ENCODE results near the gene BTBD16. TPM values are rescaled to one million over a fixed set of nuclear protein-coding genes. Genes with fewer than 3 reads are reported as not detected.
A peak's percentile ranks its signal among the peaks of the same experiment; 100 is the strongest.

BTBD16 gene
- total and polyA plus RNA-seq, 2 of the 13 experiments (the other 11 are each of a cell fraction or from before 2014, with no cell fraction given), result 5.0 to 11.9 TPM

GRCh38 chr10:122267849-122268737 lies 3.0 kb upstream of the BTBD16 start (continued):
- TF ChIP-seq RERE (CRISPR knock-in tag; IDR thresholded peaks at IDR 0.05; ENCODE audit: low read depth) (no peak), NCOA2 (CRISPR knock-in tag; IDR thresholded peaks at IDR 0.05) (peak; percentile 33; the same call in 1 of the 2 replicates), ETV5 (CRISPR knock-in tag; IDR thresholded peaks at IDR 0.05; ENCODE audit: borderline replicate concordance) (peak; percentile 22; the same call in 1 of the 2 replicates), ZUFSP (CRISPR knock-in tag; IDR thresholded peaks at IDR 0.05; ENCODE audit: borderline replicate concordance) (no peak), GTF3A (CRISPR knock-in tag; conservative IDR thresholded peaks at IDR 0.05) (no peak), HNRNPH1 (optimal IDR thresholded peaks at IDR 0.05; ENCODE audit: low read depth, low read length) (no peak), MAX (IDR thresholded peaks at IDR 0.05) (no peak), JDP2 (CRISPR knock-in tag; IDR thresholded peaks at IDR 0.05; ENCODE audit: borderline replicate concordance) (no peak), ZNF251 (CRISPR knock-in tag; IDR thresholded peaks at IDR 0.05) (no peak), ZNF720 (CRISPR knock-in tag; IDR thresholded peaks at IDR 0.05) (no peak)
- TF ChIP-seq, protein P1, sequence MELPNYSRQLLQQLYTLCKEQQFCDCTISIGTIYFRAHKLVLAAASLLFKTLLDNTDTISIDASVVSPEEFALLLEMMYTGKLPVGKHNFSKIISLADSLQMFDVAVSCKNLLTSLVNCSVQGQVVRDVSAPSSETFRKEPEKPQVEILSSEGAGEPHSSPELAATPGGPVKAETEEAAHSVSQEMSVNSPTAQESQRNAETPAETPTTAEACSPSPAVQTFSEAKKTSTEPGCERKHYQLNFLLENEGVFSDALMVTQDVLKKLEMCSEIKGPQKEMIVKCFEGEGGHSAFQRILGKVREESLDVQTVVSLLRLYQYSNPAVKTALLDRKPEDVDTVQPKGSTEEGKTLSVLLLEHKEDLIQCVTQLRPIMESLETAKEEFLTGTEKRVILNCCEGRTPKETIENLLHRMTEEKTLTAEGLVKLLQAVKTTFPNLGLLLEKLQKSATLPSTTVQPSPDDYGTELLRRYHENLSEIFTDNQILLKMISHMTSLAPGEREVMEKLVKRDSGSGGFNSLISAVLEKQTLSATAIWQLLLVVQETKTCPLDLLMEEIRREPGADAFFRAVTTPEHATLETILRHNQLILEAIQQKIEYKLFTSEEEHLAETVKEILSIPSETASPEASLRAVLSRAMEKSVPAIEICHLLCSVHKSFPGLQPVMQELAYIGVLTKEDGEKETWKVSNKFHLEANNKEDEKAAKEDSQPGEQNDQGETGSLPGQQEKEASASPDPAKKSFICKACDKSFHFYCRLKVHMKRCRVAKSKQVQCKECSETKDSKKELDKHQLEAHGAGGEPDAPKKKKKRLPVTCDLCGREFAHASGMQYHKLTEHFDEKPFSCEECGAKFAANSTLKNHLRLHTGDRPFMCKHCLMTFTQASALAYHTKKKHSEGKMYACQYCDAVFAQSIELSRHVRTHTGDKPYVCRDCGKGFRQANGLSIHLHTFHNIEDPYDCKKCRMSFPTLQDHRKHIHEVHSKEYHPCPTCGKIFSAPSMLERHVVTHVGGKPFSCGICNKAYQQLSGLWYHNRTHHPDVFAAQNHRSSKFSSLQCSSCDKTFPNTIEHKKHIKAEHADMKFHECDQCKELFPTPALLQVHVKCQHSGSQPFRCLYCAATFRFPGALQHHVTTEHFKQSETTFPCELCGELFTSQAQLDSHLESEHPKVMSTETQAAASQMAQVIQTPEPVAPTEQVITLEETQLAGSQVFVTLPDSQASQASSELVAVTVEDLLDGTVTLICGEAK (IDR thresholded peaks at IDR 0.05), result no peak
- TF ChIP-seq, protein P1 (CRISPR knock-in tag; IDR thresholded peaks at IDR 0.05), result no peak

Measured in HepG2 (cell line).